Adrenal gland (tissue), 5 donors: ENCODE data around the gene NIP7.

ENCODE experiments used
- POLR2A ChIP-seq, 2 donors: fragments of 450-650 bp; IDR thresholded peaks; one replicate each; pipeline ENCODE4 v1.6.1; 2017; ENCODE audit warnings: antibody characterized with exemption in 2 of 2, mild to moderate bottlenecking in 2 of 2, moderate library complexity in 1 of 2
- TF ChIP-seq, protein P1 (sequence below), 6 experiments: fragments of 450-650 bp in 4 of 6; fragments of 200-600 bp in 2 of 6; sonication (generic) in 1 of 6; IDR thresholded peaks; 1 replicate in 5 of 6; 2 replicates in 1 of 6; pipeline versions ENCODE4 v1.5.1 to v1.8.0; 2016 to 2021; ENCODE audit warnings: antibody characterized with exemption in 6 of 6, mild to moderate bottlenecking in 2 of 6, moderate library complexity in 1 of 6
- donor health status: DM: no; HTN: no; CAD: no.

DNA sequence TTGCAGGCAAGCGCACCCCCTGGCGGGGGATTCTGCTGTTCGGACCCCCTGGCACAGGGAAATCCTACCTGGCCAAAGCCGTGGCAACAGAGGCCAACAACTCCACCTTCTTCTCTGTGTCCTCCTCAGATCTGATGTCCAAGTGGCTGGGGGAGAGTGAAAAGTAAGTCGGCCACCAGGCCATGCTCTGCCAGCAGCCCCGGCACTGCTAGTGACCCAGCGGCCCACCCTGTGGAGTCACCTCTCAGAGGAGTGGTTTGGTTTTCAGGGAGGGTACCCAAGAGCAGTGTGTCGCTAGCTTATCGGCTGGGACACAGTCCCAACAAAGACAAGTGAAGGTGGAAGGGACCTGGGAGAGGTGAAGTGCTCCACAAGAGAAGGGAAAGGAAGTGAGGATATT is 20.2 kb upstream of the NIP7 start:
- no peak for TF ChIP-seq POLR2A (IDR thresholded peaks at IDR 0.05)
- TF ChIP-seq, protein P1, sequence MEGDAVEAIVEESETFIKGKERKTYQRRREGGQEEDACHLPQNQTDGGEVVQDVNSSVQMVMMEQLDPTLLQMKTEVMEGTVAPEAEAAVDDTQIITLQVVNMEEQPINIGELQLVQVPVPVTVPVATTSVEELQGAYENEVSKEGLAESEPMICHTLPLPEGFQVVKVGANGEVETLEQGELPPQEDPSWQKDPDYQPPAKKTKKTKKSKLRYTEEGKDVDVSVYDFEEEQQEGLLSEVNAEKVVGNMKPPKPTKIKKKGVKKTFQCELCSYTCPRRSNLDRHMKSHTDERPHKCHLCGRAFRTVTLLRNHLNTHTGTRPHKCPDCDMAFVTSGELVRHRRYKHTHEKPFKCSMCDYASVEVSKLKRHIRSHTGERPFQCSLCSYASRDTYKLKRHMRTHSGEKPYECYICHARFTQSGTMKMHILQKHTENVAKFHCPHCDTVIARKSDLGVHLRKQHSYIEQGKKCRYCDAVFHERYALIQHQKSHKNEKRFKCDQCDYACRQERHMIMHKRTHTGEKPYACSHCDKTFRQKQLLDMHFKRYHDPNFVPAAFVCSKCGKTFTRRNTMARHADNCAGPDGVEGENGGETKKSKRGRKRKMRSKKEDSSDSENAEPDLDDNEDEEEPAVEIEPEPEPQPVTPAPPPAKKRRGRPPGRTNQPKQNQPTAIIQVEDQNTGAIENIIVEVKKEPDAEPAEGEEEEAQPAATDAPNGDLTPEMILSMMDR (IDR thresholded peaks at IDR 0.05), result no peak
